NOMO-1 treated with DMSO at 0.1 percent for 48 hours (cell line): Measurements from ENCODE around the gene ERVV-1.
"Not testable (repeated sequence)": the region's sequence is repeated elsewhere in the genome, so short reads cannot be mapped to it uniquely, and the experiment has no call there.

Experiments used
- DNase-seq: peaks from one replicate; lab custom pipeline; 2025; ENCODE audit not compliant: unreplicated experiment; lab: John Stamatoyannopoulos, UW

The ERVV-1 gene

DNA sequence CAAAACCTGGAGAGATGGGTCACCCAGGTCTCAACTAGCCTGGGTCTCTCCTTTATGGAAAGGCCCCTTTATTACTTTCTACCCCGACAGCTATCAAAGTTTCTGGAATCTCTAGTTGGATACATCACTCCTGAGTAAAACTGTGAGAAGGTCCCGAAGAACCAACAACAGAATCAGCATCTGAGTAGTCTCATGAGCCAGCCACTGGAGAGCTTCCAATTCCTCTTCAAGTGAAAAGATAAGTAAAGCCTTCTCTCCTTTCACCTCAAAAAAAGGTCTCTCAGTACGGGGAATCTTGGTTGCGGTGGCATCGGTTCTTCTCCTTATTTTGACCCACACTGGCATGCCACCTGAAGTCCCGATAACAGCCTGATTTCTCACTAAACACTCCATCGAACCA is at the start of gene ERVV-1:
TSS of gene ERVV-1 (plus strand) at position 301 of the 400 bp plus-strand sequence. CDS start 170 bp downstream, outside the sequence.
- no peak for DNase-seq

- DNase-seq, result no peak
Measured at GRCh38 chr19:52967772-52968171, 45.9 kb upstream of the ERVV-1 start.

DNA sequence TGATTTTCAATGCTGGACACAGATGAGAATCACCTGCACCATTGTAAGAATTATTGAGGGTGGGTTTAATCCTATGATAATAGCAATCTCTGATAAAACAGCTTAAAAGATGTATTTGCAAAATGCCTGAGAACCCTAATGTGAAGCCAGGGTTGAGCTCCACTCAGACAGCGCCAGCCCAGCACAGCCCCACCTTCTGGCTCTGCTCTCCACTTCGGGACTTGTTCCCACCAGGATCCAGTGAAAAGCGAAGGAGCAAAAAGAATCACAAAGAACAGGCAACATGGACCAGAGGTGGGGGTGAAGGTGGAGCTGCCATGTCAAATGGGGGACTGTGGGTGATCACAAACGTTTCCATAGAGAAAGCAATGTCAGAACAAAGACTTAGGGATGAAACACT is 32.4 kb upstream of the ERVV-1 start:
- no peak for DNase-seq

DNA sequence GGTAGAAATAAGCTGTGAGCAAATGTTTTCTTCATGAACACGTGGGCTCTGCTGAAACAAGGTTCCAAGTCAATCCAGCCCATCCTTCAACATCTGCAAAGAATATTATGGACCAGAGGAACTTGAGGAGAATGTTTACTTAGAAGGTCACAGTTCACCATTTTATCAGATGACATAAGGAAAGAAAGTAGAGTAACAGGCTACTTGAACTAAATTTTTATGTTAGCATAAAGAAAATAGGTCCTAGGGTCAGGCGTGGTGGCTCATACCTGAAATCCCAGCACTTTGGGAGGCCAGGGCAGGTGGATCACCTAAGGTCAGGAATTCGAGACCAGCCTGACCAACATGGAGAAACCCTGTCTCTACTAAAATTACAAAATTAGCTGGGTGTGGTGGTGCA is 30.6 kb upstream of the ERVV-1 start:
- not testable (repeated sequence) for DNase-seq

DNA sequence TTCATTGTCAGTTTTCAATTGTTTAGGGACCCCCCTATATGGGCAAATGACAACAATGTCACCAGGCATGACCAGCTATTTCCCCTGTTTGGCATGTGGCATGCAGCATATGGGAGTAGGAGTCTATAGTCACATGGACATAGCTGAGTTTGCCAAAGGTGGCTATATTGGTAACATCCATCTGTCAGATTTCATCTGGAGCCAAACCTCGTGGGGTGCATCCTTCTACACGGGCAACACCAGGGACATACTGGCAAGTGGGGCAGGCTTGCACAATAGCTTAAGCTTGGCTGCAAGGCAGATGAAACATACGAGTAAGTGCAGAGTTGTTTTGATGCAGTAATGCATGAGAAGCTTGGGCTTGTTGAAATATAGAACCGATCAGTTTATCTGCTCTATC is 26.5 kb upstream of the ERVV-1 start:
- DNase-seq, result no peak

DNA sequence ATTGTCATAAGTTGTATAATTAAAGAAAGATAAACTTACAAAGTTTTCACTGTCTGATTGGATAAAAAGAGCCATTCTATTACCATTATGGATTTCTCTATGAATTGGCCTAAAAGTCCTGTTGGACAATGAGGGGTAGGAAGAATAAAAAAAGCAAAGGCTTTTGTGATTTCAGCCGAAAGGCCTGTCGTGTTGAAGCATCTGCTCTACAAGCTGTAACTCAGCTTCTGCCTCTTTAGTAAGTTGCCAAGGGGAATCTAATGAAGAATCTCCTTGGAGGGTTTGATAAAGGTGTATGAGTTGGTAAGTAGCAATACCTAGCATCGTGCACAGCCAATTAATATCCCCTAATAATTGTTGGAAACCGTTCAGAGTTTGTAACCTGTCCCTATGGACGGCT is 25.2 kb upstream of the ERVV-1 start:
- no peak for DNase-seq

DNA sequence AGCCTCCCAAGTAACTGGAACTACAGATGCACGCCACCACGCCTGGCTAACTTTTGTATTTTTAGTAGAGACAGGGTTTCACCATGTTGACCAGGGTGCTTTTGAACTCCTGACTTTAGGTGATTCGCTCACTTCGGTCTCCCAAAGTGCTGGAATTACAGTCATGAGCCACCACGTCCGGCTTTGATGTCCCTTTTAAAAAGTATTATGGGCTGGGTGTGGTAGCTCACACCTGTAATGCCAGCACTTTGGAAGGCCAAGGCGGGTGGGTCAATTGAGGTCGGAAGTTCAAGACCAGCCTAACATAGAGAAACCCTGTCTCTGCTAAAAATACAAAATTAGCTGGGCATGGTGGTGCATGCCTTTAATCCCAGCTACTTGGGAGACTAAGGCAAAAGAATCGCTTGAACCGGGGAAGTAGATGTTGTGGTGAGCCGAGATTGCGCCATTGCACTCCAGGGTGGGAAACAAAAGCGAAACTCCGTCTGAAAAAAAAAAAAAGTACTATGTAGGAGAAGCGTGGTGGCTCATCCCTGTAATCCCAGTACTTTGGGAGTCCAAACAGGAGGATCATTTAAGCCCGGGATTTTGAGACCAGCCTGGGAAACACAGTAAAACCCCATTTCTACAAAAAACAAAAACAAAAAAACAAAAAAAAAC is 22.8 kb upstream of the ERVV-1 start:
- no peak for DNase-seq

- no peak for DNase-seq
Measured at GRCh38 chr19:52991484-52991883, 22.2 kb upstream of the ERVV-1 start.

- DNase-seq, result no peak
Measured at GRCh38 chr19:52992109-52993004, 21.4 kb upstream of the ERVV-1 start.

DNA sequence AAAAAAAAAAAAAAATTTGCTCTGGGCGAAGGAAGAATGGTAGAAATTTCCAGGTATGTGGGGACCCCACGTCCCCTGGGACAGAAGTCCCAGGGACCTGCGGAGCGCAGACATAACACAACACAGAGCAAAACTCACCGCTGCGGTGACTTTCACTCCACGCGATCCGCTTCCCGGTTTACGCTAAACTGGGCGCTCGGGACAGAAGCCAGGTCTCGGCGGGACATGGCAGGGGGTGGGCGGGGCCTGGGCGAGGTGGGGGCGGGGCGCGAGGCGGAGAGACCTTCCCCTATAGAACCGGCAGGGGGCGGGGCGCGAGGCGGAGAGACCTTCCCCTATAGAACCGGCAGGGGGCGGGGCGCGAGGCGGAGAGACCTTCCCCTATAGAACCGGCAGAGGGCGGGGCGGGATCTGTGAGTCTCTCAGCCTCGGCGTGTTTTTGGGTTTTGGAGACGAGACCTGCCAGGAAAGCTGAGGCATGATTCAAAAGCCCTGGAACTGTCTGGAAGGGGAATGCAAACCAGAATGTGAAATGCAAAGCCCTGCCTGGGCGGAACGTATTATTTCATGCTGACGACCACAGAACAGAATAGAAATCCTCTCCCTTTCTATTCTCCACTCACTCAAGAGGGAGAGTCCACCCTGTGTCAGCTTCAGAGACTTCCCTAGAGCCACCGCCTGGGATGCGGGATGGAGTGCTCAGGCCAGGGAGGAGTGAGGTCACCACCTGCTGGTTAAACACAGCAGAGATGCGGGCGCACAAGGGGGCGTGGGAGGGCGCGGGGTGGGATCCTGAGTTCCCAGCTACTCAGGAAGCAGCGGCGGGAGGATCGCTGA is 20.2 kb upstream of the ERVV-1 start:
- DNase-seq, result no peak

- DNase-seq, result no peak
Measured at GRCh38 chr19:52995711-52996110, 18.0 kb upstream of the ERVV-1 start.

DNA sequence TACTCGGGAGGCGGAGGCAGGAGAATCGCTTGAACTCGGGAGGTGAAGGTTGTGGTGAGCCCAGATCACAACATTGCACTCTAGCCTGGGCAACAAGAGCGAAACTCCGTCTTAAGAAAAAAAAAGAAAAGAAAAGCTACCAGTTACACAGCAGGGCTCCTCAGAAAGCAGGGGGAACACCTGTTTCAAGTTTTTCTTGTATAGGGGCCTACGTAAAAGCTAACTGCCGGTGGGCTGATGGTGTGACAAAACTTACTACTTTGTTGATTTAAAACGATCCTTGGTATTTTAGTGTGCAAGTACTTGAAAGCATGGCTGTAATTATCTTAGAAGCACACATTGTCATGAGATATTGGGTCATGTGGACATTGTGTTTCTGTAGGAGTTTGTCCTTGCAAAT is 15.7 kb upstream of the ERVV-1 start:
- no peak for DNase-seq

GRCh38 chr19:53002479-53002878 is 11.2 kb upstream of the ERVV-1 start:
- DNase-seq, result no peak

DNA sequence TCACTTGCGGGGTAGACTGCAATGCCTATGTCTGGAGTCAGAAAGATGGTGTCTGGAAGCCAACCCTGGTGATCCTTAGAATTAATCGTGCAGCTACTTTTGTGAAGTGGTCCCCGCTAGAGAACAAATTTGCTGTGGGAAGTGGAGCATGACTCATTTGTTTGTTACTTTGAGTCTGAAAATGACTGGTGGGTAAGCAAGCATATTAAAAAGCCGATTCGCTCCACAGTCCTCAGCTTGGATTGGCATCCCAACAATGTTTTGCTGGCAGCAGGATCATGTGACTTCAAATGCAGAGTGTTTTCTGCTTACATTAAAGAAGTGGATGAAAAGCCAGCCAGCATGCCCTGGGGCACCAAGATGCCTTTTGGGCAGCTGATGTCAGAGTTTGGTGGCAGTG is 9.5 kb upstream of the ERVV-1 start:
- no peak for DNase-seq

DNA sequence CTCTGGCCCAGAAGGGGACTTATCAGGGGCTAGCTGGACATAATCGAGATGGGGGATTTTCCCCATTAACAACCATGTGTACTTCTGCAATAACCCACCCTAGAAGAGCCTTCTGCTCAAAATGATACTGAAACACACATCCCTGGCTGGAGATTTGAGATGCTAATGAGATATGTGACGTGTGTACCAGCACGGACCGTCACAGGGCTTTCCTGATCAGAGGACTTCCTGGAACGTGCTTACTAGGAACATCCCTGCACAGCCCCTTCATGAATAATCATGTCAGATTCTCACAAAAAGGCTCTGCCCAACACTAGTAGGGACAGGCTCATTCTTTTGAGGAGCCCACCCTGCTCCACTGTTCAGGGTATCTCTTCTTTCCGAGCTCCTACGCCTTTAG is 6.5 kb upstream of the ERVV-1 start:
- DNase-seq, result no peak

DNA sequence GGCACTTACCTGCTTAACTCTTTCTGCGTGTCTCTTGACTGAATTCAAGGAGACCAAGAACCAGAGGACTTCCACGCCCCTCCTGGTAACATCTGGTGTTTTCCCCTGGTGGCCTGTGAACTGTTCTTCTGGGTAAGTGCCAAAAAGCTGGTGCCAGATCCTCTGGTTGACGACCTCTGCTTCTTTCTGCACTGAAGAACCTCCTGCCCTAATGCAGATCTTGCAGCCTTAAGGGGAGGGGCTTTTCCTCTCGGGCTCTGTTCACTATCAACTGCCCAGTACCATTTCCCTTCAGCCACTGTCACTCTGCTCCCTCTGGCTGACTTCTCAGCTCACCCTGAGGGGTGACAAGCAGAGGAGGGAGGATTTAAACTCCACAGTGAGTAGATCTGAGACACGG is 6.1 kb upstream of the ERVV-1 start:
- no peak for DNase-seq

DNA sequence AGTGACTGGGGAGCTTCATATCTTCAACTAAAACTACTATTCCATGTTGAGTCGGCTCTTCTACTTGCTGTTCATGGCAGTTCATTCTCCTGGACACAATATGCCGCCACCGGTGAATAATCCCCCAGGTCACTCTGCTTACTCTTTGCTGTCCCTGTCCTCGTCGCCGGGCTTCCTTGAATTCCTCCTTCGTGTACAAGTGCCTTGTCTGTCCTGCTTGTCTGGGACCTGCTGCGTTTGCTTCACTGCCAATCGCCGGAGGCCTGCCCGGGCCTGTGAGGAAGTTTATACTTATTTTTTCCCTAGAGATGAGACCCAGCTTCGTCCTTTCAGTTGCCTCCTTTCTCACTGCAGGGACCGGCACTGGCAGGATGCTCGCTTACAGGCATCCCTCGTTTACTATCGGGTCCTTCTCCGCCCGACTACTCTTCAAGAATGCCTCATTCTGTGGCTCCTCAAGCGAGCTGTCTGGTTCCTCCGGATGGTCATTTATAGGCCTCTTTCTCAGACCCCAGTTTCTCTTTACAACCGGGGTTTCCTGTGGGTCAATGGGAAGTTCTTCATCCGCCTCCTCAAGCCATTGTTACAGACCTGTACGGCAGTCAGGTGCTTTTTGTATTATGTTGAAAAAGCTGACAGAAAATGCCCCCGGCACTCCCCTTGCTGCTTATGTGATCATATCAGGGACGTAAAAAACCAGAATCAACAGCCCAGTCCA is 5.5 kb upstream of the ERVV-1 start:
- no peak for DNase-seq

- no peak for DNase-seq
Measured at GRCh38 chr19:53010494-53010893, 3.2 kb upstream of the ERVV-1 start.

GRCh38 chr19:53012006-53012405 is 1.7 kb upstream of the ERVV-1 start:
- DNase-seq, result no peak

DNA sequence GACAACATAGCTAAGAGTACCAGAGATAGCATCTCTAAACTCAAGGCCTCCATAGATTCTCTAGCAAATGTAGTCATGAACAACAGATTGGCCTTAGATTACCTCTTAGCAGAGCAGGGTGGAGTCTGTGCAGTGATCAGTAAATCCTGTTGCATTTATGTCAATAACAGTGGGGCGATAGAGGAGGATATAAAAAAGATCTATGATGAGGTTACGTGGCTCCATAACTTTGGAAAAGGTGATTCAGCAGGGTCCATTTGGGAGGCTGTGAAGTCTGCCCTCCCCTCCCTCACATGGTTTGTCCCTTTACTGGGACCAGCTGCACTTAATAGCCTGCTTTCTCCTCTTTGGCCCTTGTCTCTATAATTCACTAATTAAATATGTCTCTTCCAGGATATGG is 1.4 kb downstream of the ERVV-1 start:
- DNase-seq, result no peak

DNA sequence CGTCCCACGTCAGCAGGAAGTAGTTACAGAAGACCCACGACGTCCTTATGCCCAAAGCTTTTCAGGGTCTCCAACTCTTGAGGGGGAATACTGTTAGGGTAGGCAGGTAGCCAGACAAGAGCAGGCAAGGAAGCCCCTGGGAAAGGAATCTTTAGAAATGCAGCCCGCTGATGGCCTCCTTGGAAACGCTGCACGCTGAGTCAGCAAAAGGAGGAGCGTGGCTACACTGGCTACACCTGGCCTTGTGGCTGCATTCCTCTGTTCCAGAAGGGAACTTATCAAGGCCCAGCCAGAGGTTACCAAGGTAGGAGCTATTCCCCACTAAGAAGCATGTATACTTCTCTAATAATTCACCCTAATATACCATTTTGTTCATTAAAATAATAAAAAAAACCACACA is 2.0 kb downstream of the ERVV-1 start:
- no peak for DNase-seq
